COLO668 (cell line): ENCODE measurements around the gene KDM4C.
"Not testable (repeated sequence)": the region's sequence is repeated elsewhere in the genome, so short reads cannot be mapped to it uniquely, and the experiment has no call there.

Experiments used
- DNase-seq: peaks from one replicate; lab custom pipeline; 2025; ENCODE audit not compliant: unreplicated experiment; lab: John Stamatoyannopoulos, UW

KDM4C gene

GRCh38 chr9:6928863-6929262, 171.1 kb downstream of the KDM4C start:
- DNase-seq = no peak

GRCh38 chr9:6929441-6930215, 171.9 kb downstream of the KDM4C start:
- DNase-seq = no peak

- no peak for DNase-seq
These were observed 173.1 kb downstream of the KDM4C start for GRCh38 chr9:6930827-6931226.

- DNase-seq = peak; percentile 25
These were observed 174.1 kb downstream of the KDM4C start for GRCh38 chr9:6931913-6932312.

GRCh38 chr9:6936103-6936502, 178.3 kb downstream of the KDM4C start:
- DNase-seq = no peak

- DNase-seq = no peak
These were observed 179.4 kb downstream of the KDM4C start for GRCh38 chr9:6937209-6937608.

GRCh38 chr9:6938447-6938846, 180.7 kb downstream of the KDM4C start:
- DNase-seq = no peak

GRCh38 chr9:6938873-6939272, 181.1 kb downstream of the KDM4C start:
- DNase-seq = no peak

GRCh38 chr9:6941501-6941900, 183.7 kb downstream of the KDM4C start:
- no peak for DNase-seq

- DNase-seq = no peak
These were observed 184.6 kb downstream of the KDM4C start for GRCh38 chr9:6942406-6942805.

GRCh38 chr9:6943293-6943692, 185.5 kb downstream of the KDM4C start:
- no peak for DNase-seq

GRCh38 chr9:6944093-6944551, 186.3 kb downstream of the KDM4C start:
- no peak for DNase-seq

- no peak for DNase-seq
These were observed 187.1 kb downstream of the KDM4C start for GRCh38 chr9:6944896-6945295.

GRCh38 chr9:6945816-6946215, 188.0 kb downstream of the KDM4C start:
- DNase-seq = no peak

GRCh38 chr9:6946583-6947166, 188.9 kb downstream of the KDM4C start:
- DNase-seq = no peak

GRCh38 chr9:6948921-6949320, 191.1 kb downstream of the KDM4C start:
- not testable (repeated sequence) for DNase-seq

- DNase-seq = peak; percentile 30
These were observed 197.6 kb downstream of the KDM4C start for GRCh38 chr9:6955251-6955921.

GRCh38 chr9:6956879-6957278, 199.1 kb downstream of the KDM4C start:
- no peak for DNase-seq

GRCh38 chr9:6959270-6960000, 201.7 kb downstream of the KDM4C start:
- no peak for DNase-seq

- DNase-seq = no peak
These were observed 203.0 kb downstream of the KDM4C start for GRCh38 chr9:6960777-6961176.

GRCh38 chr9:6961845-6962522, 204.2 kb downstream of the KDM4C start:
- no peak for DNase-seq
